Liver (tissue), 3 donors: Measurements from ENCODE around the gene B3GNT5.

Experiments used
- GABPA ChIP-seq, 2 donors: IDR thresholded peaks in 1 of 2; conservative IDR thresholded peaks in 1 of 2; 2 replicates each; pipeline ENCODE4 v1.6.1; 2016; ENCODE audit warnings: antibody characterized with exemption in 2 of 2, mild to moderate bottlenecking in 1 of 2, moderate library complexity in 1 of 2
- JUND ChIP-seq, 2 donors: IDR thresholded peaks; 2 replicates each; pipeline ENCODE4 v1.6.1; 2016; ENCODE audit warnings: antibody characterized with exemption in 2 of 2
- SP1 ChIP-seq: IDR thresholded peaks from 2 replicates; pipeline ENCODE4 v1.6.1; 2018; ENCODE audit warnings: antibody characterized with exemption, mild to moderate bottlenecking
- TAF1 ChIP-seq: conservative IDR thresholded peaks from 2 replicates; pipeline ENCODE4 v1.6.1; 2016; ENCODE audit warnings: antibody characterized with exemption, mild to moderate bottlenecking
- TF ChIP-seq, protein P1 (sequence below): fragments of 150-350 bp; IDR thresholded peaks from 2 replicates; pipeline ENCODE4 v1.5.1; 2017; ENCODE audit warnings: improper control_type of control experiment, low read depth, low read length; ENCODE audit not compliant: missing input control
- TF ChIP-seq, protein P2 (sequence below): IDR thresholded peaks from 2 replicates; pipeline ENCODE4 v1.6.1; 2016; ENCODE audit warnings: antibody characterized with exemption, mild to moderate bottlenecking
- donor health status: healthy.
- donor health status: healthy.

DNA sequence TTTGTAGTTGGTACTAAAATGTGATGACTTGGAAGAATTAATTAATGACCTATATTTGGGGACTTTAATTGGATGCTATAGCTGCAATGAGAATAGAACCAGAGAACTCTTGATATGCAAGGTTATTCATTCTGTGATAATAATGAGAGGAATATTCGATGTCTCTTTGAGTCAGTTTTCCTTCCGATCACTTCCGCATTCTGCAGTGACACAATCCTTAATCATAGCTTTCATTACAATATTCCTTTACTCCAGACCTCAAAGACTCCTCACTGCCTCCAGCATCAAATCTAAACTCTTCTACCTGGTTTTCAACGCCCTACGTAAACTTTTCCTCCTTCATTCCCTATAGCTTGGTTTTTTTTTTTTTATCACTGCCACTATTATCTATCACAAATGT, 21.6 kb downstream of the B3GNT5 start:
- TF ChIP-seq, protein P1, sequence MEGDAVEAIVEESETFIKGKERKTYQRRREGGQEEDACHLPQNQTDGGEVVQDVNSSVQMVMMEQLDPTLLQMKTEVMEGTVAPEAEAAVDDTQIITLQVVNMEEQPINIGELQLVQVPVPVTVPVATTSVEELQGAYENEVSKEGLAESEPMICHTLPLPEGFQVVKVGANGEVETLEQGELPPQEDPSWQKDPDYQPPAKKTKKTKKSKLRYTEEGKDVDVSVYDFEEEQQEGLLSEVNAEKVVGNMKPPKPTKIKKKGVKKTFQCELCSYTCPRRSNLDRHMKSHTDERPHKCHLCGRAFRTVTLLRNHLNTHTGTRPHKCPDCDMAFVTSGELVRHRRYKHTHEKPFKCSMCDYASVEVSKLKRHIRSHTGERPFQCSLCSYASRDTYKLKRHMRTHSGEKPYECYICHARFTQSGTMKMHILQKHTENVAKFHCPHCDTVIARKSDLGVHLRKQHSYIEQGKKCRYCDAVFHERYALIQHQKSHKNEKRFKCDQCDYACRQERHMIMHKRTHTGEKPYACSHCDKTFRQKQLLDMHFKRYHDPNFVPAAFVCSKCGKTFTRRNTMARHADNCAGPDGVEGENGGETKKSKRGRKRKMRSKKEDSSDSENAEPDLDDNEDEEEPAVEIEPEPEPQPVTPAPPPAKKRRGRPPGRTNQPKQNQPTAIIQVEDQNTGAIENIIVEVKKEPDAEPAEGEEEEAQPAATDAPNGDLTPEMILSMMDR, result no peak
- TF ChIP-seq TAF1 (no peak), JUND (IDR thresholded peaks at IDR 0.05) (no peak), GABPA (IDR thresholded peaks at IDR 0.05 in 1 of 2, conservative IDR thresholded peaks at IDR 0.05 in 1 of 2) (no peak), SP1 (no peak)
- TF ChIP-seq, protein P2, sequence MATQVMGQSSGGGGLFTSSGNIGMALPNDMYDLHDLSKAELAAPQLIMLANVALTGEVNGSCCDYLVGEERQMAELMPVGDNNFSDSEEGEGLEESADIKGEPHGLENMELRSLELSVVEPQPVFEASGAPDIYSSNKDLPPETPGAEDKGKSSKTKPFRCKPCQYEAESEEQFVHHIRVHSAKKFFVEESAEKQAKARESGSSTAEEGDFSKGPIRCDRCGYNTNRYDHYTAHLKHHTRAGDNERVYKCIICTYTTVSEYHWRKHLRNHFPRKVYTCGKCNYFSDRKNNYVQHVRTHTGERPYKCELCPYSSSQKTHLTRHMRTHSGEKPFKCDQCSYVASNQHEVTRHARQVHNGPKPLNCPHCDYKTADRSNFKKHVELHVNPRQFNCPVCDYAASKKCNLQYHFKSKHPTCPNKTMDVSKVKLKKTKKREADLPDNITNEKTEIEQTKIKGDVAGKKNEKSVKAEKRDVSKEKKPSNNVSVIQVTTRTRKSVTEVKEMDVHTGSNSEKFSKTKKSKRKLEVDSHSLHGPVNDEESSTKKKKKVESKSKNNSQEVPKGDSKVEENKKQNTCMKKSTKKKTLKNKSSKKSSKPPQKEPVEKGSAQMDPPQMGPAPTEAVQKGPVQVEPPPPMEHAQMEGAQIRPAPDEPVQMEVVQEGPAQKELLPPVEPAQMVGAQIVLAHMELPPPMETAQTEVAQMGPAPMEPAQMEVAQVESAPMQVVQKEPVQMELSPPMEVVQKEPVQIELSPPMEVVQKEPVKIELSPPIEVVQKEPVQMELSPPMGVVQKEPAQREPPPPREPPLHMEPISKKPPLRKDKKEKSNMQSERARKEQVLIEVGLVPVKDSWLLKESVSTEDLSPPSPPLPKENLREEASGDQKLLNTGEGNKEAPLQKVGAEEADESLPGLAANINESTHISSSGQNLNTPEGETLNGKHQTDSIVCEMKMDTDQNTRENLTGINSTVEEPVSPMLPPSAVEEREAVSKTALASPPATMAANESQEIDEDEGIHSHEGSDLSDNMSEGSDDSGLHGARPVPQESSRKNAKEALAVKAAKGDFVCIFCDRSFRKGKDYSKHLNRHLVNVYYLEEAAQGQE, result no peak
